PFSK-1 (cell line): Measurements from ENCODE around the gene CCDC50.

Source experiments
- POLR2AphosphoS5 ChIP-seq: IDR thresholded peaks from 2 replicates; pipeline ENCODE4 v1.6.1; 2012; ENCODE audit warnings: low read depth, mild to moderate bottlenecking, control low read depth, low read length, moderate library complexity
- SIN3A ChIP-seq: IDR thresholded peaks from 2 replicates; pipeline ENCODE4 v1.6.1; 2012; ENCODE audit warnings: mild to moderate bottlenecking, low read length, moderate library complexity, borderline replicate concordance; ENCODE audit not compliant: insufficient read depth
- TAF1 ChIP-seq: IDR thresholded peaks from 2 replicates; pipeline ENCODE4 v1.6.1; 2012; ENCODE audit warnings: low read length, control low read depth, borderline replicate concordance; ENCODE audit not compliant: insufficient read depth
- TF ChIP-seq, protein P1 (sequence below), 2 experiments: IDR thresholded peaks; 2 replicates each; pipeline versions ENCODE4 v1.6.1 to v1.8.0; 2011 to 2012; ENCODE audit warnings: low read depth in 2 of 2, low read length in 2 of 2, control low read depth in 1 of 2, inconsistent platforms in 1 of 2, mild to moderate bottlenecking in 1 of 2, moderate library complexity in 1 of 2; ENCODE audit not compliant: insufficient read depth in 1 of 2

DNA sequence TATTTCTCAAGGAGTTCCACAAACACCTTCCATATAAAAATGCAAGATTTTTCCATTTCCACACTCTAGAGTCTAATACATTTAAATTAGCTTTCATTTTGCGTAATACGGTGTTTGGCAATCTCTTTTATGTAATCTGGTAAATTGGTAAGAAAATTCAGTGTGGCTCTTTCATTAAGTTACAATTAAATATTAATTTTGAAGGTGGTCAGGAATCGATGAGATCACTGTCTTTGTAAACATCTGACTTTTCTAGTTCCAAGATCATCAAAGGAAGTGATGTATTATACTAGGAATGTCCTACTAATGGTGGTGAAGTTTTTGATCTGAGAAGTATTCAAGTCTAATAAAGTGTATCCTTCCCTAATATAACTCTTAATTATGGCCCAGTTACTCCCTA is 2.2 kb downstream of the CCDC50 start:
- no peak for TF ChIP-seq TAF1
- TF ChIP-seq POLR2AphosphoS5 = no peak
- TF ChIP-seq, protein P1, sequence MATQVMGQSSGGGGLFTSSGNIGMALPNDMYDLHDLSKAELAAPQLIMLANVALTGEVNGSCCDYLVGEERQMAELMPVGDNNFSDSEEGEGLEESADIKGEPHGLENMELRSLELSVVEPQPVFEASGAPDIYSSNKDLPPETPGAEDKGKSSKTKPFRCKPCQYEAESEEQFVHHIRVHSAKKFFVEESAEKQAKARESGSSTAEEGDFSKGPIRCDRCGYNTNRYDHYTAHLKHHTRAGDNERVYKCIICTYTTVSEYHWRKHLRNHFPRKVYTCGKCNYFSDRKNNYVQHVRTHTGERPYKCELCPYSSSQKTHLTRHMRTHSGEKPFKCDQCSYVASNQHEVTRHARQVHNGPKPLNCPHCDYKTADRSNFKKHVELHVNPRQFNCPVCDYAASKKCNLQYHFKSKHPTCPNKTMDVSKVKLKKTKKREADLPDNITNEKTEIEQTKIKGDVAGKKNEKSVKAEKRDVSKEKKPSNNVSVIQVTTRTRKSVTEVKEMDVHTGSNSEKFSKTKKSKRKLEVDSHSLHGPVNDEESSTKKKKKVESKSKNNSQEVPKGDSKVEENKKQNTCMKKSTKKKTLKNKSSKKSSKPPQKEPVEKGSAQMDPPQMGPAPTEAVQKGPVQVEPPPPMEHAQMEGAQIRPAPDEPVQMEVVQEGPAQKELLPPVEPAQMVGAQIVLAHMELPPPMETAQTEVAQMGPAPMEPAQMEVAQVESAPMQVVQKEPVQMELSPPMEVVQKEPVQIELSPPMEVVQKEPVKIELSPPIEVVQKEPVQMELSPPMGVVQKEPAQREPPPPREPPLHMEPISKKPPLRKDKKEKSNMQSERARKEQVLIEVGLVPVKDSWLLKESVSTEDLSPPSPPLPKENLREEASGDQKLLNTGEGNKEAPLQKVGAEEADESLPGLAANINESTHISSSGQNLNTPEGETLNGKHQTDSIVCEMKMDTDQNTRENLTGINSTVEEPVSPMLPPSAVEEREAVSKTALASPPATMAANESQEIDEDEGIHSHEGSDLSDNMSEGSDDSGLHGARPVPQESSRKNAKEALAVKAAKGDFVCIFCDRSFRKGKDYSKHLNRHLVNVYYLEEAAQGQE (IDR thresholded peaks at IDR 0.05; ENCODE audit: insufficient read depth in 1 of 2, low read depth in 2 of 2, low read length in 2 of 2) = no peak
- TF ChIP-seq SIN3A = no peak
